Measurements from ENCODE around the gene COL27A1. TPM values are rescaled to one million over a fixed set of nuclear protein-coding genes. Genes with fewer than 3 reads are reported as not detected.

The COL27A1 gene
- total and polyA plus RNA-seq, 2 donors (not counting 3 experiments of a cell fraction or from before 2014, with no cell fraction given), result 14.7 to 49.1 TPM

GRCh38 chr9:114249424-114250234 is 94.3 kb downstream of the COL27A1 start:
- intact Hi-C loops (cut with micrococcal nuclease), result no loop called here
- Histone ChIP-seq H3K4me1 (ENCODE audit: control insufficient read depth, extremely low read depth, insufficient read depth, low read length) (no peaks in the 10 kb centered on the region), H3K4me2 (ENCODE audit: insufficient read depth, low read length) (no peak overlapping the region)

More at GRCh38 chr9:114249424-114250234, 94.3 kb downstream of the COL27A1 start:
- ChIA-PET CTCF (no interaction called here), POLR2A (no interaction called here)
- Histone ChIP-seq H3K9me3 (replicated peaks; ENCODE audit: control insufficient read depth, insufficient read depth, low read length) (no peaks in the 10 kb centered on the region), H4K20me1 (replicated peaks; ENCODE audit: control insufficient read depth, extremely low read depth, insufficient read depth, low read length) (no peaks in the 10 kb centered on the region), H3K27ac (ENCODE audit: insufficient read depth, low read depth, low read length) (no peak overlapping the region), H3K79me2 (ENCODE audit: control insufficient read depth, insufficient read depth, low read length) (no peaks in the 10 kb centered on the region), H3K27me3 (ENCODE audit: control insufficient read depth in 2 of 2, insufficient read depth in 2 of 2, low read length in 2 of 2) (no peaks in the 10 kb centered on the region), H3K9me1 (replicated peaks; ENCODE audit: control insufficient read depth, extremely low read depth, insufficient read depth, low read length) (no peaks in the 10 kb centered on the region), H3K9ac (replicated peaks; ENCODE audit: extremely low read depth, insufficient read depth, low read length) (no peak overlapping the region), H3K4me3 (replicated peaks in 1 of 3; ENCODE audit: insufficient read depth in 1 of 3, low read depth in 1 of 3, low read length in 3 of 3) (no peak overlapping the region), H3K36me3 (ENCODE audit: control insufficient read depth in 2 of 2, extremely low read depth in 1 of 2, insufficient read depth in 2 of 2, low read length in 2 of 2) (no peaks in the 10 kb centered on the region), H2AFZ (ENCODE audit: low read depth, low read length) (no peak overlapping the region)
- TSS peak; percentile 4 for BruUV-seq (replicated peaks)
- no peak for TF ChIP-seq JUN (IDR thresholded peaks at IDR 0.05; ENCODE audit: borderline replicate concordance, insufficient read depth, insufficient read length, low read depth)
- no peak for TF ChIP-seq FOS (IDR thresholded peaks at IDR 0.05; ENCODE audit: borderline replicate concordance, insufficient read depth, low read length)
- TF ChIP-seq GATA2 (IDR thresholded peaks at IDR 0.05; ENCODE audit: insufficient read depth, insufficient read length, low read depth, low read length), result no peak
- TF ChIP-seq MYC (IDR thresholded peaks at IDR 0.05; ENCODE audit: low read depth, low read length), result no peak
- TF ChIP-seq CTCF (IDR thresholded peaks at IDR 0.05; ENCODE audit: extremely low read depth in 1 of 2, insufficient read depth in 1 of 2, low read depth in 1 of 2, low read length in 2 of 2), result no peak
- no peak for TF ChIP-seq MAX (IDR thresholded peaks at IDR 0.05; ENCODE audit: insufficient read depth, insufficient read length)
- no peak for TF ChIP-seq POLR2A (IDR thresholded peaks at IDR 0.05; ENCODE audit: low read depth, low read length)
- TF ChIP-seq POLR2AphosphoS5 (IDR thresholded peaks at IDR 0.05; ENCODE audit: insufficient read depth, low read depth, low read length), result no peak
- no peak for TF ChIP-seq EZH2 (IDR thresholded peaks at IDR 0.05; ENCODE audit: borderline replicate concordance, low read depth, low read length, severe bottlenecking)
- FAIRE-seq, result no peak
- DNase-seq (ENCODE audit: low read depth, low spot score), result no peak
- dilution Hi-C loops (cut with MboI; ENCODE audit: extremely low pct_ligation_motif_present, low sequenced_read_pairs), result no loop called here

Data from endothelial cell of umbilical vein (primary cell).